OCI-LY7 (cell line): ENCODE results near the gene IL17RE. TPM values are rescaled to one million over a fixed set of nuclear protein-coding genes. Genes with fewer than 3 reads are reported as not detected.

Experiments used
- BruUV-seq: library from RNA; stranded (reverse); fragments of 400-500 nt; replicated peaks from 2 replicates; lab custom pipeline; 2021; lab: Mats Ljungman, UMichigan
- CTCF ChIA-PET: fragments of 300-600 bp; sonication (Branson Sonifier 250); formaldehyde crosslinking; loops from one replicate; lab custom pipeline; 2022; ENCODE audit warnings: antibody characterized with exemption; ENCODE audit not compliant: unreplicated experiment; lab: Charles Lee
- POLR2A ChIA-PET: fragments of 300-600 bp; sonication (Branson Sonifier 250); formaldehyde crosslinking; loops from one replicate; lab custom pipeline; 2022; ENCODE audit warnings: antibody characterized with exemption; lab: Charles Lee
- DNase-seq: peaks from one replicate; pipeline ENCODE4 v3.0.0-alpha.2; 2015; ENCODE audit warnings: low spot score
- H2AFZ ChIP-seq: fragments of 200-600 bp; sonication (generic), shearing (Covaris generic); 2 replicates; pipeline ENCODE4 v1.6.1; 2014; ENCODE audit warnings: mild to moderate bottlenecking, antibody characterized with exemption, low read length, moderate library complexity
- H3K27ac ChIP-seq: fragments of 200-600 bp; sonication (generic); 2 replicates; pipeline ENCODE4 v1.5.1; 2014; ENCODE audit warnings: mixed run types, low read depth, mild to moderate bottlenecking, moderate library complexity, low read length, inconsistent platforms; ENCODE audit not compliant: poor library complexity, severe bottlenecking
- H3K36me3 ChIP-seq: fragments of 200-600 bp; sonication (generic); 2 replicates; pipeline ENCODE4 v1.6.1; 2014; ENCODE audit warnings: mild to moderate bottlenecking, antibody characterized with exemption, low read length, moderate library complexity, mixed read lengths; ENCODE audit not compliant: insufficient read depth
- H3K4me1 ChIP-seq: fragments of 200-600 bp; sonication (generic); 2 replicates; pipeline ENCODE4 v1.5.1; 2014; ENCODE audit warnings: mild to moderate bottlenecking, low read length; ENCODE audit not compliant: insufficient read depth, poor library complexity, severe bottlenecking
- H3K4me2 ChIP-seq: fragments of 200-600 bp; sonication (generic); 2 replicates; pipeline ENCODE4 v1.6.1; 2014; ENCODE audit warnings: mild to moderate bottlenecking, low read length
- H3K4me3 ChIP-seq: fragments of 200-600 bp; sonication (generic); 2 replicates; pipeline ENCODE4 v1.5.1; 2014; ENCODE audit warnings: mild to moderate bottlenecking, low read depth, low read length; ENCODE audit not compliant: poor library complexity, severe bottlenecking
- H3K79me2 ChIP-seq: fragments of 200-600 bp; sonication (generic); 2 replicates; pipeline ENCODE4 v1.6.1; 2016; ENCODE audit warnings: low read depth, mild to moderate bottlenecking, low read length, moderate library complexity, mixed read lengths; ENCODE audit not compliant: insufficient read depth
- H3K9me2 ChIP-seq: fragments of 200-600 bp; sonication (generic); 2 replicates; pipeline ENCODE4 v1.6.1; 2016; ENCODE audit warnings: mild to moderate bottlenecking, low read length, mixed read lengths; ENCODE audit not compliant: insufficient read depth
- H3K9me3 ChIP-seq: fragments of 200-600 bp; sonication (generic); 2 replicates; pipeline ENCODE4 v1.6.1; 2014; ENCODE audit warnings: mild to moderate bottlenecking, mixed run types, low read length, mixed read lengths
- H4K20me1 ChIP-seq: fragments of 200-600 bp; sonication (generic); 2 replicates; pipeline ENCODE4 v1.6.1; 2014; ENCODE audit warnings: mild to moderate bottlenecking, antibody characterized with exemption, low read length, moderate library complexity, mixed read lengths; ENCODE audit not compliant: insufficient read depth
- CTCF ChIP-seq: fragments of 200-600 bp; sonication (generic); conservative IDR thresholded peaks from 2 replicates; pipeline ENCODE4 v1.5.1; 2014; ENCODE audit warnings: mild to moderate bottlenecking, antibody characterized with exemption, low read length, moderate library complexity, mixed read lengths
- EZH2phosphoT487 ChIP-seq: fragments of 200-600 bp; sonication (generic); IDR thresholded peaks from 2 replicates; pipeline ENCODE4 v1.6.1; 2018; ENCODE audit warnings: low read depth, borderline replicate concordance, mild to moderate bottlenecking, mixed run types, antibody characterized with exemption, low read length, moderate library complexity, mixed read lengths
- intact Hi-C: fragments of 100-400 bp; cut with micrococcal nuclease; formaldehyde crosslinking; loops from one replicate; pipeline ENCODE4 v1.10.0; 2022; ENCODE audit not compliant: unreplicated experiment
- total RNA-seq, 2 experiments: library from RNA; depleted of rRNA in 1 of 2; stranded (reverse); fragments of >200 nt in 1 of 2; shearing (Covaris generic) in 1 of 2; gene quantifications; 2 replicates each; pipeline ENCODE4 v1.2.3, GENCODE V29; 2014 to 2022

Gene IL17RE
- total RNA-seq, 2 experiments from 2014 or later, result 0.06 to 1.1 TPM

GRCh38 chr3:9855594-9855993 is 47.1 kb upstream of the IL17RE start:
- Histone ChIP-seq H3K4me3 (no peak overlapping the region), H3K27ac (no peak overlapping the region), H3K36me3 (no peaks in the 10 kb centered on the region), H3K9me2 (no peaks in the 10 kb centered on the region), H3K9me3 (no peaks in the 10 kb centered on the region), H3K79me2 (no peaks in the 10 kb centered on the region), H3K4me2 (no peak overlapping the region), H3K4me1 (no peaks in the 10 kb centered on the region), H4K20me1 (no peaks in the 10 kb centered on the region), H2AFZ (no peak overlapping the region)
- BruUV-seq, result no TSS peak
- intact Hi-C loops, result no loop called here
- CTCF ChIA-PET, result no interaction called here
- POLR2A ChIA-PET, result no interaction called here
- no peak for DNase-seq
- TF ChIP-seq CTCF, result no peak
- no peak for TF ChIP-seq EZH2phosphoT487

- Histone ChIP-seq H3K4me1 (no peaks in the 10 kb centered on the region), H3K9me2 (no peaks in the 10 kb centered on the region), H3K4me3 (no peak overlapping the region), H3K36me3 (no peaks in the 10 kb centered on the region), H3K4me2 (no peak overlapping the region), H3K79me2 (no peaks in the 10 kb centered on the region), H2AFZ (no peak overlapping the region), H3K9me3 (no peaks in the 10 kb centered on the region), H4K20me1 (no peaks in the 10 kb centered on the region), H3K27ac (no peak overlapping the region)
- DNase-seq, result no peak
- TF ChIP-seq CTCF (no peak), EZH2phosphoT487 (no peak)
- ChIA-PET POLR2A (no interaction called here), CTCF (no interaction called here)
- intact Hi-C loops, result no loop called here
- no TSS peak for BruUV-seq
These were observed 43.1 kb upstream of the IL17RE start for GRCh38 chr3:9859530-9860025.

- no TSS peak for BruUV-seq
- POLR2A ChIA-PET, result interaction anchor here (0.6 to 0.7 kb wide), 2 partner anchors 34 to 1603 kb away, joined by 4 read pairs; no protein-coding TSS in a partner anchor
- H3K27ac ChIP-seq, result no peak overlapping the region
- H3K4me1 ChIP-seq, result no peaks in the 10 kb centered on the region
- TF ChIP-seq CTCF, result no peak
- no peak overlapping the region for H3K4me3 ChIP-seq
- no peaks in the 10 kb centered on the region for H3K79me2 ChIP-seq
- intact Hi-C loops, result no loop called here
- CTCF ChIA-PET, result no interaction called here
- no peak for DNase-seq
- no peaks in the 10 kb centered on the region for H3K36me3 ChIP-seq
- no peaks in the 10 kb centered on the region for H3K9me2 ChIP-seq
- no peaks in the 10 kb centered on the region for H4K20me1 ChIP-seq
- H2AFZ ChIP-seq, result no peak overlapping the region
- H3K4me2 ChIP-seq, result no peak overlapping the region
- H3K9me3 ChIP-seq, result no peaks in the 10 kb centered on the region
These were observed 41.4 kb upstream of the IL17RE start for GRCh38 chr3:9861201-9861600.
